Measurements from ENCODE around the gene SHANK1.

Gene SHANK1

DNA sequence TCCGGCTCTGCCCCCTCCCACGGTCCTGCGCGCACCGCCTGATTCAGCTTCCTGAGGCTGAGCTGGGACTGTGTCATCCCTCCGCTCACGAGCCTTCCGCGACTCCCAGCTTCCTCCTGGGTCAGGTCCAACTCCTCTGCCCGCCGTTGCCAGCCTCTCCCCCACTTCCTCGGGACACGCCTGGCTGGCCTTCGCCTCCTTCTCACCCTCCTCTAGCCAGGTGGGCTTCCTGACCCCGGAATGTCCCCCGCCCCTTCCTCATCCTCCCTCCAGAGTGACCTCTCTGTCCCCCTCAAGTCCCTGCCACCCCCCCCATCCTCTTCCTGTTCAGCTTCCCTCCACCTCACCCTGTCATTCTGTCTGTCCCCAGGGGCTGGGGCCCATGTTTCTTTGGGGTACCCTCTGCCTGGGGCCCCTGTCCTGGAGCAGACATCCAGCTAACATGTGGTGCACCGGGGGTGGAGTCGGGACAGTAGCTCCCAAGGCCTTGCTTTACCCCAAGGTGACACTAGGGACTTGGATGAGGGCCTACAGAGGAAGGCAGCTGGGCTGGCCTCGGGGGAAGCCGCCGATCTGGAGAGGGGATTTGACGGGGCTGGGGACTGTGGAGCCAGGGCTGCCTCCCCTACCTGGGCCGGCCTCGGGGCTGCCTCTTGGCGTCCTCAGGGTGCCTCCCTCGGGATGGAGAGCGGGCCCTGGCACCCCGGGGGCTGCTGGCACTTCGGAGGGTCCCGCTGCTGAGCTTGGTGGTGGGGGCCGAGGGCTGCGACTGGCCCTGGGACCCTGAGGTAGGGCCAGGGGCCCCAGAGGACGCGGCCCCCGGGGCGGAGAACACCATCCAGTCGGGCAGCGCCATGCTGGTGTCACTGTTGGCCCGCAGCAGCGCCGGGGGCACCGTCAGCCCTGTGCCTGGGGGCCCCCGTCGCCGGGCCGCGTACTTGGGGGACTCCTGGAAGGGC, 16.5 kb downstream of the SHANK1 start:
- TF ChIP-seq CTCF (conservative IDR thresholded peaks at IDR 0.05; ENCODE audit: low read depth, low read length), result no peak
- no peak overlapping the region for H3K4me3 ChIP-seq (ENCODE audit: low read depth, low read length)
- DNase-seq (ENCODE audit: low read depth), result no peak

GRCh38 chr19:50702158-50702870, 17.3 kb downstream of the SHANK1 start:
- no peak overlapping the region for H3K4me3 ChIP-seq (ENCODE audit: low read depth, low read length)
- DNase-seq (ENCODE audit: low read depth), result no peak
- TF ChIP-seq CTCF (conservative IDR thresholded peaks at IDR 0.05; ENCODE audit: low read depth, low read length), result no peak

- no peak for TF ChIP-seq CTCF (conservative IDR thresholded peaks at IDR 0.05; ENCODE audit: low read depth, low read length)
- no peak for DNase-seq (ENCODE audit: low read depth)
- no peak overlapping the region for H3K4me3 ChIP-seq (ENCODE audit: low read depth, low read length)
Measured at GRCh38 chr19:50701367-50701985, 18.1 kb downstream of the SHANK1 start.

GRCh38 chr19:50697414-50698124, 22.0 kb downstream of the SHANK1 start:
- TF ChIP-seq CTCF (conservative IDR thresholded peaks at IDR 0.05; ENCODE audit: low read depth, low read length), result no peak
- no peak for DNase-seq (ENCODE audit: low read depth)
- H3K4me3 ChIP-seq (ENCODE audit: low read depth, low read length), result no peak overlapping the region

- no peak overlapping the region for H3K4me3 ChIP-seq (ENCODE audit: low read depth, low read length)
- TF ChIP-seq CTCF (conservative IDR thresholded peaks at IDR 0.05; ENCODE audit: low read depth, low read length), result no peak
- no peak for DNase-seq (ENCODE audit: low read depth)
Measured at GRCh38 chr19:50696094-50696483, 23.5 kb downstream of the SHANK1 start.

- no peak overlapping the region for H3K4me3 ChIP-seq (ENCODE audit: low read depth, low read length)
- no peak for DNase-seq (ENCODE audit: low read depth)
- TF ChIP-seq CTCF (conservative IDR thresholded peaks at IDR 0.05; ENCODE audit: low read depth, low read length), result no peak
Measured at GRCh38 chr19:50695251-50696093, 24.1 kb downstream of the SHANK1 start.

All from choroid plexus epithelial cell (primary cell).